ENCODE measurements around the gene FOCAD.

Gene FOCAD

DNA sequence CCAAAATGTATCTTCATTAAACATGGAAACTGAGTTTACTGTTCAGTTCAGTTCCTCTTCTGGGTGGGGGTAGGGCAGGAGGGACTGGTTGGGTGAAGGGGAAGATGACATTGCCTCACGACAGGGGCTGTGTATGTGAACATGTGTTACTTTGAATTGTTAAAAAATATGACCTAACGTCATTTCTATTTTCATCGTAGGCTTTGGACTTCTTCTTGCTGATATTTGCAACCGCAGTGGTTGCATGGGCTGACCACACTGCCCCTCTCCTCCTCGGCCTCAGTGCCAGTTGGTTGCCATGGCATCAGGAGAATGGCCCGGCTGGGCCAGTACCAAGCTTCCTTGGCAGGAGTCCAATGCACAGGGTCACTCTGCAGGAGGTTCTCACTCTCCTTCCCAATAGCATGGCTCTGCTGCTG, 305.9 kb downstream of the FOCAD start:
- Histone ChIP-seq H3K9ac (ENCODE audit: insufficient read length) (no peak overlapping the region), H3K4me3 (no peak overlapping the region), H3K27ac (no peak overlapping the region), H3K36me3 (ENCODE audit: insufficient read depth, low read length) (peaks cover 31% of the 10 kb centered on the region), H3K9me3 (ENCODE audit: low read depth, low read length) (no peaks in the 10 kb centered on the region)
- TF ChIP-seq FOXP2 (optimal IDR thresholded peaks at IDR 0.05; ENCODE audit: control extremely low read depth, extremely low read length, insufficient read depth), result no peak
- no peak for TF ChIP-seq POLR2AphosphoS5 (IDR thresholded peaks at IDR 0.05; ENCODE audit: borderline replicate concordance, low read depth, low read length)
- no peak for TF ChIP-seq EZH2 (IDR thresholded peaks at IDR 0.05)
- DNase-seq (ENCODE audit: low read depth, low spot score), result no peak

- H3K4me3 ChIP-seq, result no peak overlapping the region
- H3K9me3 ChIP-seq (ENCODE audit: low read depth, low read length), result no peaks in the 10 kb centered on the region
- H3K27ac ChIP-seq, result no peak overlapping the region
- TF ChIP-seq EZH2 (IDR thresholded peaks at IDR 0.05), result no peak
- peaks cover 37% of the 10 kb centered on the region for H3K36me3 ChIP-seq (ENCODE audit: insufficient read depth, low read length)
- no peak for DNase-seq (ENCODE audit: low read depth, low spot score)
- no peak overlapping the region for H3K9ac ChIP-seq (ENCODE audit: insufficient read length)
Measured at GRCh38 chr9:20990867-20991266, 306.8 kb downstream of the FOCAD start.

GRCh38 chr9:20994486-20994885, 310.4 kb downstream of the FOCAD start:
- H3K36me3 ChIP-seq (ENCODE audit: insufficient read depth, low read length), result peaks cover 30% of the 10 kb centered on the region
- no peak overlapping the region for H3K9ac ChIP-seq (ENCODE audit: insufficient read length)
- TF ChIP-seq EZH2 (IDR thresholded peaks at IDR 0.05), result no peak
- H3K9me3 ChIP-seq (ENCODE audit: low read depth, low read length), result no peaks in the 10 kb centered on the region
- DNase-seq (ENCODE audit: low read depth, low spot score), result no peak
- no peak overlapping the region for H3K4me3 ChIP-seq
- no peak overlapping the region for H3K27ac ChIP-seq

- TF ChIP-seq FOXP2 (optimal IDR thresholded peaks at IDR 0.05; ENCODE audit: control extremely low read depth, extremely low read length, insufficient read depth), result no peak
- no peak for TF ChIP-seq EZH2 (IDR thresholded peaks at IDR 0.05)
- no peak for TF ChIP-seq POLR2AphosphoS5 (IDR thresholded peaks at IDR 0.05; ENCODE audit: borderline replicate concordance, low read depth, low read length)
- Histone ChIP-seq H3K36me3 (ENCODE audit: insufficient read depth, low read length) (peaks cover 31% of the 10 kb centered on the region), H3K9ac (ENCODE audit: insufficient read length) (no peak overlapping the region), H3K4me3 (no peak overlapping the region), H3K9me3 (ENCODE audit: low read depth, low read length) (no peaks in the 10 kb centered on the region), H3K27ac (no peak overlapping the region)
- DNase-seq (ENCODE audit: low read depth, low spot score), result no peak
Measured at GRCh38 chr9:20995616-20996015, 311.6 kb downstream of the FOCAD start.

GRCh38 chr9:20996809-20997208, 312.8 kb downstream of the FOCAD start:
- TF ChIP-seq EZH2 (IDR thresholded peaks at IDR 0.05) (no peak), FOXP2 (optimal IDR thresholded peaks at IDR 0.05; ENCODE audit: control extremely low read depth, extremely low read length, insufficient read depth) (no peak), POLR2AphosphoS5 (IDR thresholded peaks at IDR 0.05; ENCODE audit: borderline replicate concordance, low read depth, low read length) (no peak)
- Histone ChIP-seq H3K27ac (no peak overlapping the region), H3K36me3 (ENCODE audit: insufficient read depth, low read length) (peaks cover 35% of the 10 kb centered on the region), H3K9ac (ENCODE audit: insufficient read length) (no peak overlapping the region), H3K4me3 (no peak overlapping the region), H3K9me3 (ENCODE audit: low read depth, low read length) (no peaks in the 10 kb centered on the region)
- DNase-seq (ENCODE audit: low read depth, low spot score), result no peak

DNA sequence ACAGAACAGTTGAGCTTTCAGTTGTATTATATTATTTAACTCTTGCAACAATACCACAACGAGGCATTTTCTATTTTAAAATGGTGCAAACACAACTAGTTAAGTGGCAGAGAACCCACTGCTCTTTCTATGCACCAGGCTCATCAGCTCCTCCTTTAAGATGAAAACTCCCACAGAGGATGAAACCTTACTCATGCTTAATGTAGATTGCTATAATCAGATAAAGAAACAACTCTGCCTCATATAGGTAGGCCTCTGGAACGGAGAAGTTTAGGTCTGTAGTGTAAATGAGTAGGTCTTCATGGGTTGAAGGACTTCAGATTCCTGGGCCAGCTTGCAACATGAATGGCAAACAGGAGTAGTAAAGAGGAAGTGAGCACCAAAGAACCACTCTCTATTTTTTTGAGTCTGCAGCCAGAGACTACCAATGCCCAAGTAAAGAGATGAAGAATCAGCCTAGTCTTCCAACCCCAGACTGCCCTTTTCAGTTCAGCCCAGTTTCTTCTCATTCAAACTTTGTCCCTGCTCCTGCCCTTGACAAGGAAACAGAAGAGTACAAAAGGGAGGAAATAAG, 313.5 kb downstream of the FOCAD start:
- H3K36me3 ChIP-seq (ENCODE audit: insufficient read depth, low read length), result peaks cover 35% of the 10 kb centered on the region
- no peak overlapping the region for H3K27ac ChIP-seq
- no peak for DNase-seq (ENCODE audit: low read depth, low spot score)
- no peak overlapping the region for H3K9ac ChIP-seq (ENCODE audit: insufficient read length)
- no peak for TF ChIP-seq POLR2AphosphoS5 (IDR thresholded peaks at IDR 0.05; ENCODE audit: borderline replicate concordance, low read depth, low read length)
- no peak for TF ChIP-seq FOXP2 (optimal IDR thresholded peaks at IDR 0.05; ENCODE audit: control extremely low read depth, extremely low read length, insufficient read depth)
- TF ChIP-seq EZH2 (IDR thresholded peaks at IDR 0.05), result no peak
- no peaks in the 10 kb centered on the region for H3K9me3 ChIP-seq (ENCODE audit: low read depth, low read length)
- H3K4me3 ChIP-seq, result no peak overlapping the region

GRCh38 chr9:21001581-21001980, 317.5 kb downstream of the FOCAD start:
- Histone ChIP-seq H3K4me3 (no peak overlapping the region), H3K36me3 (ENCODE audit: insufficient read depth, low read length) (peaks cover 16% of the 10 kb centered on the region; the same call in 1 of the 2 replicates), H3K9me3 (ENCODE audit: low read depth, low read length) (no peaks in the 10 kb centered on the region), H3K27ac (no peak overlapping the region), H3K9ac (ENCODE audit: insufficient read length) (no peak overlapping the region)
- no peak; the same call in 1 of the 2 replicates for TF ChIP-seq POLR2AphosphoS5 (IDR thresholded peaks at IDR 0.05; ENCODE audit: borderline replicate concordance, low read depth, low read length)
- TF ChIP-seq FOXP2 (optimal IDR thresholded peaks at IDR 0.05; ENCODE audit: control extremely low read depth, extremely low read length, insufficient read depth), result no peak
- DNase-seq (ENCODE audit: low read depth, low spot score), result no peak

- Histone ChIP-seq H3K9me3 (ENCODE audit: low read depth, low read length) (no peaks in the 10 kb centered on the region), H3K9ac (ENCODE audit: insufficient read length) (no peak overlapping the region), H3K27ac (no peak overlapping the region), H3K4me3 (no peak overlapping the region), H3K36me3 (ENCODE audit: insufficient read depth, low read length) (peaks cover 16% of the 10 kb centered on the region; the same call in 1 of the 2 replicates)
- no peak for TF ChIP-seq EZH2 (IDR thresholded peaks at IDR 0.05)
- no peak for TF ChIP-seq FOXP2 (optimal IDR thresholded peaks at IDR 0.05; ENCODE audit: control extremely low read depth, extremely low read length, insufficient read depth)
- TF ChIP-seq POLR2AphosphoS5 (IDR thresholded peaks at IDR 0.05; ENCODE audit: borderline replicate concordance, low read depth, low read length), result no peak
- DNase-seq (ENCODE audit: low read depth, low spot score), result no peak
Measured at GRCh38 chr9:21002040-21002439, 318.0 kb downstream of the FOCAD start.

GRCh38 chr9:21015129-21015815, 331.2 kb downstream of the FOCAD start:
- 0 out of 2 replicates have a peak overlapping the region, but pooled peaks have one; percentile 14 for H3K27ac ChIP-seq
- no peak overlapping the region for H3K4me3 ChIP-seq
- TF ChIP-seq FOXP2 (optimal IDR thresholded peaks at IDR 0.05; ENCODE audit: control extremely low read depth, extremely low read length, insufficient read depth), result no peak
- TF ChIP-seq EZH2 (IDR thresholded peaks at IDR 0.05), result no peak
- TF ChIP-seq POLR2AphosphoS5 (IDR thresholded peaks at IDR 0.05; ENCODE audit: borderline replicate concordance, low read depth, low read length), result no peak
- no peak overlapping the region for H3K9ac ChIP-seq (ENCODE audit: insufficient read length)
- DNase-seq (ENCODE audit: low read depth, low spot score), result no peak
- H3K36me3 ChIP-seq (ENCODE audit: insufficient read depth, low read length), result no peaks in the 10 kb centered on the region
- H3K9me3 ChIP-seq (ENCODE audit: low read depth, low read length), result no peaks in the 10 kb centered on the region
